ENCODE data around the gene DOK7. TPM values are rescaled to one million over a fixed set of nuclear protein-coding genes. Genes with fewer than 3 reads are reported as not detected.
"Not testable (repeated sequence)": the region's sequence is repeated elsewhere in the genome, so short reads cannot be mapped to it uniquely, and the experiment has no call there.

Gene DOK7
- total and polyA plus RNA-seq, 7 experiments from 2014 or later: not detected

GRCh38 chr4:3531318-3531878, 68.3 kb downstream of the DOK7 start:
- no peaks in the 10 kb centered on the region for H3K27me3 ChIP-seq (ENCODE audit: control insufficient read depth in 2 of 2, insufficient read depth in 2 of 2, low read length in 2 of 2)
- Mint-ChIP-seq H3K27ac (peak overlapping the region in 8 of 9 donors; percentile 25 to 94 (median 84)), H3K9me3 (peaks cover 0 to 9% (median 5%) of the 10 kb centered on the region in 11 donors), H3K4me3 (peak overlapping the region; percentile 87 to 100 (median 98)), H3K4me1 (peaks cover 20 to 57% (median 39%) of the 10 kb centered on the region in 7 donors), H3K36me3 (peaks cover 0 to 5% (median 3%) of the 10 kb centered on the region in 5 donors), H3K27me3 (peaks cover 5 to 10% (median 6%) of the 10 kb centered on the region in 5 donors)
- peak overlapping the region; percentile 83 for H3K4me3 ChIP-seq (ENCODE audit: low read length)
- no peak for DNase-seq
- CTCF ChIA-PET: no interaction called here
- ATAC-seq: no peak
- intact Hi-C loops (cut with micrococcal nuclease): loop anchor here in 1 of 2 donors (5.0 kb wide), 1 partner anchor 229 kb away; no protein-coding TSS in a partner anchor
- peak overlapping the region; percentile 84 for H3K27ac ChIP-seq (ENCODE audit: low read depth, low read length)
- peaks cover 0 to 31% (median 4%) of the 10 kb centered on the region in 3 experiments for H3K36me3 ChIP-seq (ENCODE audit: control insufficient read depth in 2 of 3, insufficient read depth in 3 of 3, low read length in 3 of 3)
- peaks cover 16 to 32% of the 10 kb centered on the region in 2 donors for H3K4me1 ChIP-seq (ENCODE audit: control insufficient read depth in 2 of 2, insufficient read depth in 2 of 2, low read length in 2 of 2)
- POLR2A ChIA-PET: interaction anchor here (0.5 kb wide), 1 partner anchor 1043 kb away, joined by 4 read pairs; no protein-coding TSS in a partner anchor
- no peaks in the 10 kb centered on the region for H3K9me3 ChIP-seq (ENCODE audit: control insufficient read depth in 2 of 3, low read length in 3 of 3)

- peaks cover 0 to 27% (median 4%) of the 10 kb centered on the region in 3 experiments for H3K36me3 ChIP-seq (ENCODE audit: control insufficient read depth in 2 of 3, insufficient read depth in 3 of 3, low read length in 3 of 3)
- no peaks in the 10 kb centered on the region for H3K9me3 ChIP-seq (ENCODE audit: control insufficient read depth in 2 of 3, low read length in 3 of 3)
- ATAC-seq (peak; percentile 96), DNase-seq (peak; percentile 69 to 92 (median 78))
- no peaks in the 10 kb centered on the region for H3K27me3 ChIP-seq (ENCODE audit: control insufficient read depth in 2 of 2, insufficient read depth in 2 of 2, low read length in 2 of 2)
- H3K36me3 Mint-ChIP-seq: peaks cover 0 to 5% (median 3%) of the 10 kb centered on the region in 5 donors
- intact Hi-C loops (cut with micrococcal nuclease): loop anchor here (1.0 to 5.0 kb wide), 5 partner anchors 230 to 1290 kb away; partner anchors contain the start of genes GRK4 (in 2 of the 2), NOP14 (in 2 of the 2), HAUS3 (in 1 of the 2) and HTT (in 1 of the 2)
- peak within 1 kb of the TSS; percentile 83 for H3K4me3 ChIP-seq (ENCODE audit: low read length)
- POLR2A ChIA-PET: interaction anchor here (0.5 kb wide), 1 partner anchor 1042 kb away, joined by 4 read pairs; no protein-coding TSS in a partner anchor
- peaks cover 0 to 11% (median 5%) of the 10 kb centered on the region in 11 donors for H3K9me3 Mint-ChIP-seq
- CTCF ChIA-PET: no interaction called here
- peak within 1 kb of the TSS; percentile 84 for H3K27ac ChIP-seq (ENCODE audit: low read depth, low read length)
- peak within 1 kb of the TSS; percentile 95 to 100 (median 99) for H3K4me3 Mint-ChIP-seq
- peaks cover 18 to 50% (median 39%) of the 10 kb centered on the region in 7 donors for H3K4me1 Mint-ChIP-seq
- peaks cover 16 to 32% of the 10 kb centered on the region in 2 donors for H3K4me1 ChIP-seq (ENCODE audit: control insufficient read depth in 2 of 2, insufficient read depth in 2 of 2, low read length in 2 of 2)
- peaks cover 5 to 10% (median 6%) of the 10 kb centered on the region in 5 donors for H3K27me3 Mint-ChIP-seq
- H3K27ac Mint-ChIP-seq: peak within 1 kb of the TSS; percentile 91 to 99 (median 95)
Observed at GRCh38 chr4:3531879-3532750, 69.0 kb downstream of the DOK7 start, which contains the start of gene LRPAP1. TSS of gene LRPAP1 (minus strand) at chr4:3532422. CDS start at chr4:3532412, 10 bp downstream.

DNA sequence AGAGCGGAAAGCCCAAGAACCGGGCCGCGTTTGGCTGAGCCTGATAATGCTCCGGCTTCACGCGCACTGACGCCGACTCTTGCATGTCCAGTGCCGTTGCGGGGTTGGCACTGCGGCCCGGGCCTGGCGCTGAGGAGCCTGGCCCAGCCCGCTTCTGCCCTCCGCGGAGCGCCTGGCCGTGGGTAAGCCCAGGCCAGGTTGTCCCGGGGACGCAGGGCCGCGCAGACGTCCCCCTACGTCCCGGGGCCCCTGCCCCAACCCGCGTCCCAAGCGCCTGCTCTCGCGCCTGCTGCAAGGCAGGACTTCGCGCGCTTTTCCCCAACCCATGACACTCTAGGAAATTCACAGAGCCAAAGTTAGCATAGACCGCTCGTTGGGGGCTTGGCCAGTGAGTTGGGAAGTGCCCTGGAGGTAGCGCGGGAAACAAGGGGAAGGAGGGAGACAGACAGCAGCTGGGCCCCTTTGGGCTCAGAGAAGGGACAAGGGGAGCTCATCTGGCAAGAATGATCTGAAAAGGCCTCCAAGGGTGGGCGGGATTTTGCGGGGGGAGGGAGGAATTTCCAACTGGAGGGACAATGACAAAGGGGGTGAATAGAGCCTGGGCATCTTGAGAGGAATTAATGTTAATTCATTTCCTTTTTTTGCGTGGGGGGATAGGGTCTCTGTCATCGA, 69.8 kb downstream of the DOK7 start:
- no peaks in the 10 kb centered on the region for H3K27me3 ChIP-seq (ENCODE audit: control insufficient read depth in 2 of 2, insufficient read depth in 2 of 2, low read length in 2 of 2)
- H3K27ac ChIP-seq (ENCODE audit: low read depth, low read length): peak overlapping the region; percentile 84
- H3K36me3 Mint-ChIP-seq: peaks cover 0 to 5% (median 3%) of the 10 kb centered on the region in 5 donors
- H3K4me3 ChIP-seq (ENCODE audit: low read length): peak overlapping the region; percentile 83
- no peaks in the 10 kb centered on the region for H3K9me3 ChIP-seq (ENCODE audit: control insufficient read depth in 2 of 3, low read length in 3 of 3)
- peaks cover 0 to 23% (median 3%) of the 10 kb centered on the region in 3 experiments for H3K36me3 ChIP-seq (ENCODE audit: control insufficient read depth in 2 of 3, insufficient read depth in 3 of 3, low read length in 3 of 3)
- peaks cover 16 to 27% of the 10 kb centered on the region in 2 donors for H3K4me1 ChIP-seq (ENCODE audit: control insufficient read depth in 2 of 2, insufficient read depth in 2 of 2, low read length in 2 of 2)
- CTCF ChIA-PET: no interaction called here
- H3K4me3 Mint-ChIP-seq: peak overlapping the region; percentile 95 to 100 (median 99)
- DNase-seq (no peak), ATAC-seq (no peak)
- H3K27ac Mint-ChIP-seq: peak overlapping the region in 6 of 9 donors; percentile 86 to 97 (median 94)
- peaks cover 5 to 10% (median 6%) of the 10 kb centered on the region in 5 donors for H3K27me3 Mint-ChIP-seq
- intact Hi-C loops (cut with micrococcal nuclease): loop anchor here (1.0 to 5.0 kb wide), 5 partner anchors 231 to 1291 kb away; partner anchors contain the start of genes GRK4 (in 2 of the 2), NOP14 (in 2 of the 2), HAUS3 (in 1 of the 2) and HTT (in 1 of the 2)
- H3K9me3 Mint-ChIP-seq: peaks cover 0 to 13% (median 5%) of the 10 kb centered on the region in 11 donors
- peaks cover 18 to 42% (median 37%) of the 10 kb centered on the region in 7 donors for H3K4me1 Mint-ChIP-seq
- POLR2A ChIA-PET: no interaction called here

GRCh38 chr4:3533423-3533820, 70.3 kb downstream of the DOK7 start:
- ChIA-PET POLR2A (interaction anchor here (0.6 kb wide), 1 partner anchor 95 kb away, joined by 3 read pairs; no protein-coding TSS in a partner anchor), CTCF (no interaction called here)
- peaks cover 0 to 18% (median 0%) of the 10 kb centered on the region in 3 experiments for H3K36me3 ChIP-seq (ENCODE audit: control insufficient read depth in 2 of 3, insufficient read depth in 3 of 3, low read length in 3 of 3)
- H3K27ac ChIP-seq (ENCODE audit: low read depth, low read length): no peak overlapping the region
- no peak overlapping the region for H3K4me3 ChIP-seq (ENCODE audit: low read length)
- intact Hi-C loops (cut with micrococcal nuclease): loop anchor here in 1 of 2 donors (5.0 kb wide), 1 partner anchor 231 kb away; no protein-coding TSS in a partner anchor
- Mint-ChIP-seq H3K27me3 (peaks cover 5 to 10% (median 6%) of the 10 kb centered on the region in 5 donors), H3K4me1 (peaks cover 18 to 37% (median 32%) of the 10 kb centered on the region in 7 donors), H3K9me3 (peaks cover 0 to 13% (median 5%) of the 10 kb centered on the region in 11 donors), H3K36me3 (peaks cover 0 to 5% (median 2%) of the 10 kb centered on the region in 5 donors), H3K4me3 (peak overlapping the region; percentile 56 to 100 (median 98)), H3K27ac (peak overlapping the region in 4 of 9 donors; percentile 19 to 86 (median 50))
- H3K4me1 ChIP-seq (ENCODE audit: control insufficient read depth in 2 of 2, insufficient read depth in 2 of 2, low read length in 2 of 2): peaks cover 16 to 22% of the 10 kb centered on the region in 2 donors
- DNase-seq (no peak), ATAC-seq (no peak)
- H3K9me3 ChIP-seq (ENCODE audit: control insufficient read depth in 2 of 3, low read length in 3 of 3): no peaks in the 10 kb centered on the region
- no peaks in the 10 kb centered on the region for H3K27me3 ChIP-seq (ENCODE audit: control insufficient read depth in 2 of 2, insufficient read depth in 2 of 2, low read length in 2 of 2)

DNA sequence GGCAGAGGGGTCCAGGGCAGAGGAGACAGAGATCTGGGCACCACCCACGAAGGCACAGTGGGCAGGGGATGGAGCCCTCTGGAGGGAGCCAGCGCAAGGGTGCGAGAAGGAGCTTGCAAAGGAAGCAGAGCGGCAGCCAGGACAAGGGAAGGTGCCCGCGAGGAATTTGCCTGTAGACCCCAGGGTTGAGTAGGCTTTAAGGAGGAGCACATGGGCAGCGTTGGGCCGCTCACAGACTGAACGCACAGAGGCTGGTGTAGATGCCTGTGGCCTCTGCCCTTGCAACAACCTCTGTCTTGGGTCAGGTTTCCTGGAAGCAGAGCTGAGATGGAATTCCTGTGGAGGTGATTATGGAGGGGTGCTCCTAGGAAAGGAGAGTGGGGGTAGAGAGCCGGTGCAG, 72.7 kb downstream of the DOK7 start:
- H3K27me3 ChIP-seq (ENCODE audit: control insufficient read depth in 2 of 2, insufficient read depth in 2 of 2, low read length in 2 of 2); H3K4me3 ChIP-seq (ENCODE audit: low read length); intact Hi-C loops (cut with micrococcal nuclease); H3K9me3 ChIP-seq (ENCODE audit: control insufficient read depth in 2 of 3, low read length in 3 of 3); DNase-seq; H3K36me3 ChIP-seq (ENCODE audit: control insufficient read depth in 2 of 3, insufficient read depth in 3 of 3, low read length in 3 of 3); H3K36me3 Mint-ChIP-seq; ATAC-seq; H3K27ac ChIP-seq (ENCODE audit: low read depth, low read length); POLR2A ChIA-PET; H3K27me3 Mint-ChIP-seq; CTCF ChIA-PET; H3K27ac Mint-ChIP-seq; H3K4me3 Mint-ChIP-seq: not testable (repeated sequence)
- Mint-ChIP-seq H3K4me1 (peaks cover 10 to 24% (median 15%) of the 10 kb centered on the region in 7 donors), H3K9me3 (peaks cover 0 to 13% (median 5%) of the 10 kb centered on the region in 11 donors)
- peaks cover 10 to 14% of the 10 kb centered on the region in 2 donors for H3K4me1 ChIP-seq (ENCODE audit: control insufficient read depth in 2 of 2, insufficient read depth in 2 of 2, low read length in 2 of 2)

DNA sequence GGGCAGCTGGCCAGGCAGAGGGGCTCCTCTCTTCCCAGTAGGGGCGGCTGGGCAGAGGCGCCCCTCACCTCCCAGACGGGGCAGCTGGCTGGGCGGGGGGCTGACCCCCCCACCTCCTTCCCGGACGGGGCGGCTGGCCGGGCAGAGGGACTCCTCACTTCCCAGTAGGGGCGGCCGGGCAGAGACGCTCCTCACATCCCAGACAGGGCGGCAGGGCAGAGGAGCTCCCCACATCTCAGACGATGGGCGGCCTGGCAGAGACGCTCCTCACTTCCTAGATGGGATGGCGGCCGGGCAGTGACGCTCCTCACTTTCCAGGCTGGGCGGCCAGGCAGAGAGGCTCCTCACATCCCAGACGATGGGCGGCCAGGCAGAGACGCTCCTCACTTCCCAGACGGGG, 75.8 kb downstream of the DOK7 start:
- CTCF ChIA-PET, H3K4me1 Mint-ChIP-seq: not testable (repeated sequence)

More for the DNA sequence above, 75.8 kb downstream of the DOK7 start:
- H3K27me3 ChIP-seq (ENCODE audit: control insufficient read depth in 2 of 2, insufficient read depth in 2 of 2, low read length in 2 of 2); H3K4me3 Mint-ChIP-seq; H3K36me3 Mint-ChIP-seq; H3K27me3 Mint-ChIP-seq; H3K27ac ChIP-seq (ENCODE audit: low read depth, low read length); H3K4me1 ChIP-seq (ENCODE audit: control insufficient read depth in 2 of 2, insufficient read depth in 2 of 2, low read length in 2 of 2); DNase-seq; H3K27ac Mint-ChIP-seq; H3K36me3 ChIP-seq (ENCODE audit: control insufficient read depth in 2 of 3, insufficient read depth in 3 of 3, low read length in 3 of 3); H3K9me3 ChIP-seq (ENCODE audit: control insufficient read depth in 2 of 3, low read length in 3 of 3); ATAC-seq; intact Hi-C loops (cut with micrococcal nuclease); POLR2A ChIA-PET; H3K4me3 ChIP-seq (ENCODE audit: low read length): not testable (repeated sequence)
- peaks cover 0 to 13% (median 5%) of the 10 kb centered on the region in 11 donors for H3K9me3 Mint-ChIP-seq
